ENCODE data around the gene PLEKHG2.

PLEKHG2 gene

DNA sequence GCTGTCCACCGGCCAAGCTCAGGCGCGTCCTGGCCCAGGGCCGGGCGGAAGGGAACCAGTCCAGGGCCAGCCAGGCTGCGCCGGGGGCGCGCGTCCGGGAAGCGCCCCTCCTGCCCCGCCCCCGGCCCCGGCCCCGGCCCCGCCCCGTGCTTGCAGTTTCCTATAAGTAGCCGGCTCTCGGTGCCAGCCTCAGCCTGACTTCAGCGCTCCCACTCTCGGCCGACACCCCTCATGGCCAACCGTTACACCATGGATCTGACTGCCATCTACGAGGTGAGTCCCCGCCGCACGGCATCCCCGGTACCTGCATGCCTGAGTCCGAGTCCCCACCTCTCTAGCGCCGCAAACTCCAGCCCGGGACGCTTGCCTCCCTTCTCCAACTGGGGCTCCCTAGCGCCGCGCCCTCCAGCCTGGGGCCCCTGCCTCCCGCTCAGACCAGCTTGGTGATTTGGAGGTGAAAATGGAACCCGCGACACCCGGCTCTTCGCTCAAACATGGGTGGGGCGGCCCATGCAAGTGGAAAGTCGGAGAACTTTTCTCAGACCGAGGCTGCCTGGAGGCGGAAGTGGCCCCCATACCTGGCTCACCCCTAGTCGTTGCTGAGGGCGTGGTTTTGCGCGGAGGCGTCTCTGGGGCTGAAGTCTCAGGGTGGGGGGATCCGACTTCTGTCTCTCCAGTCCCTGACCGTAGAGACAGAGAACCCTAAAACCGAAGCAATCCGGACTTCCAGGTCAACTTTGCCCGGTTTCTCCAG is 5.6 kb upstream of the PLEKHG2 start, which contains the start of gene ZFP36:
ZFP36 (plus strand) TSS at position 192 of the 754 bp plus-strand sequence; CDS start at position 250, 58 bp downstream.
- peak; percentile 71 to 91 (median 84) for DNase-seq

DNA sequence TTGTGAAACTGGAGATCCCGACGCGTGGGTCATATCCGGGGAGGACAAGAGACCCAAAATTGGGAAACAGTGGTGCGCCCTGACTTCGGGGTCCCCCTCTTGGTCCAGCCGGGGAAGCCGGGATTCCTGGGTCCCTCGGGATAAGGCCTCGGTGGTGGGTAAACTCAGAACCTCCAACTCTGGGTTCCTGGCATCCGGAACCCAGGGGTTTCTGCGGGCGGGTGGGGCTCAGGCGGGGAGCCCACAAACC is 5.1 kb upstream of the PLEKHG2 start:
- DNase-seq = no peak

- DNase-seq = peak; percentile 47 to 90 (median 60)
These were observed 4.6 kb upstream of the PLEKHG2 start for GRCh38 chr19:39407660-39408391.

- peak in 3 of 5 donors; percentile 31 to 47 (median 44) for DNase-seq
These were observed 3.9 kb upstream of the PLEKHG2 start for GRCh38 chr19:39408392-39409207.

DNA sequence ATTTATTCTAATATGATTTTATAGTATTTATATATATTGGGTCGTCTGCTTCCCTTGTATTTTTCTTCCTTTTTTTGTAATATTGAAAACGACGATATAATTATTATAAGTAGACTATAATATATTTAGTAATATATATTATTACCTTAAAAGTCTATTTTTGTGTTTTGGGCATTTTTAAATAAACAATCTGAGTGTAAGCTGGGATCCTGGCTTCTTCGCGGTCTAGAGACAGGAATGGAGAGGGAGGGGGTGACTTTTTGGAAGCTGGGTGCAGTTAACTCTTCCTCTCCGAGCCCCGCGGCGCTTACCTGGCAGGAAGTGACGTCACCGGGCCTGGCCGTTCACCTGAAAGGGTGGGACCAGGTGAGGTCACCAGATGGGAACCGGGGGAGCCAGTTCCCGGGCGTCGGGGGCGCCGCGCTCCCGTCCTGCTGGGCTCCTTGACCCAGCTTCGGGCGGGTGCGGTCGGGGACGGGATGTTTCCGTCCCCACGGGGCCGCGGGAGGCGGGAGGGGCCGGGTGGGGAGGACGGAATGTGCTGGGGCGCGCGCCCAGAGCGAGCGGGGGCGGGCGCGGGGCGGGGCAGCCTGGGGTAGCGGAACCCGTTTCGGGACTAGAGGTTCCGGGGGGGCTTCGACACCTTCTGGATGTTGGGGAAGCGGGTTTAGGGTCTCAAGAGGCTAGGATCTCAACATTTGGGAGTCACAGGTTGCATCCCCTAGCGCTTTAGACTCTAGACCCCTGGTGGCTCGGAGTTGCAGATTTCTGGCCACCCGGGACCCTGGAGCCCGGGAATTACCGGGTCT is 3.1 kb upstream of the PLEKHG2 start:
- peak; percentile 85 to 89 (median 86) for DNase-seq

DNA sequence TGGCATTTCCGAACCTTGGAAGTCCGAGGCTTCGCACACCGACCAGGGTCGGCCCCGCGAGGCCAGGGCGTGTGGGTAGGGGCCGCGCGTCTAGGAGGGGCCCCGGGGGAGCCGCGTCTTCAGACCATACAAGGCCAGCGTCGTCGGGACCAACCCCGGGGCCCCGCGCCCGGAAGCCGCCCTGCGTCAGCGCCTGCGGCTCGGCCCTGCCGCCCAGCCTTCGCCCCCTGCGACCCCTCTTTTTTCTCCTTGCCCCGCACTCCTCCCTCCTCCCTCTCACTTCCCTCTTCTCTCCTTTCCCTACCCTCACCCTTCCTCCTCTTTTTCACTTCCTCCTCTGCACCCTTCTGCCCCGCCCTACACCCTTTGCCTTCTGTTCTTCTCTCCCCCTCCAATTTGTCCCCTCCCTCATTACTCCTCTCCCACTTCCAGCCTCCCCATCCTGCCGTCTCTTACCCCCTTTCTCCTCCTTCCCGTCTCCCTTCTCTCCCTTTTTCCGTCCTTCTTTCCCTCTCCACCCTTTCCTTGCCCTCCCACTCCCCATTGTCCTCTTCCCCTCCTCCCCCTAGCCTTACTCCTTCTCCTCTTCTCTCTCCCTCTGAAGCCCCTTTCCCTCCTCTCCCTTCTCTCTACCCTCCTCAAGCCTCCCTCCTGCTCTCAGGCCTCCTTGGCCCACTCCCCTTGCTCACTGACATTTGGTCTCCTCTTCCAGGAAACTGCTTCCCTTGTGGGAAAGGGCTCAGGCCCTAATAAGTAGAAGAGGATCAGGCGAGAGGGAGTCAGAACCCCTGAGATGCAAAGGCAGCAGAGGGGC is 2.2 kb upstream of the PLEKHG2 start:
- DNase-seq = peak; percentile 61 to 82 (median 75)

GRCh38 chr19:39410831-39411080 is 1.7 kb upstream of the PLEKHG2 start:
- no peak for DNase-seq

DNA sequence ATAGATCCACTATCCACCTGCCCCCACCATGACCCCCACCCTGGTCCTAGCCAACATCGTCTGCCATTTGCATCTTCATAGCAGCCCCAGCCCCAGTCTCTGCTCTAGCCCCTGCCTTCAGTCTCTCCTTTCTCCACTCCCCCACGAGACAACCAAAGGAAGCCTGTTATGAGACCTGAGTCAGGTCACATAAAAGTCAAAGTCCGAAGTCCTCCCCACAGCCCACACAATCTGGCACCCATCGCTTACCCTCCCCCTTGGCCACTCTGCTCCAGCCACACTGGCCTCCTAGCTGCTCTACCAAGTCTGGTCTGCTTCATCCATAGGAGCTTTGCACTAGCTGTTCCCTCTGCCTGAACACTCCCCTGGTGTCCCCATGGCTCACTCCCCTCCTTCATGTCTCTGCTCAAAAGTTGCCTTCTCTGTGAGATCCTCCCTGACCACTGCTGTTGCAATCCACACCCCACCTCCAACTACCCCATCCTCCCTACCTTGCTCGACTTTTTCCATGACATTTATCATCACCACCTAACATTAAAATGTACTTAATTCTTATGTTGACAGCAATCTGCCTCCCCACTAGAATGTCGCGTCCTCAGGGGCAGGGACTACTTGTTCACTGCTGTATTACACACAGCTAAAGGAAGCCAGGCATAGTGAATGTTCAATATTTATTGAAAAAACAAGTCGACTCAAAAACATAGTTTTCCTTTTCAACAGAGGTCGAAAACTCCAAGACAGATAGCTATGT is 1.2 kb upstream of the PLEKHG2 start:
- DNase-seq = no peak

- peak; percentile 77 to 92 (median 87) for DNase-seq
These were observed 703 bp upstream of the PLEKHG2 start for GRCh38 chr19:39411832-39412099.

- no peak for DNase-seq
These were observed 400 bp downstream of the PLEKHG2 start for GRCh38 chr19:39412867-39413271.

GRCh38 chr19:39413272-39413910 is 922 bp downstream of the PLEKHG2 start:
- DNase-seq = peak in 2 of 5 donors; percentile 30 to 47

- DNase-seq = no peak
These were observed 1.6 kb downstream of the PLEKHG2 start for GRCh38 chr19:39413911-39414608.

DNA sequence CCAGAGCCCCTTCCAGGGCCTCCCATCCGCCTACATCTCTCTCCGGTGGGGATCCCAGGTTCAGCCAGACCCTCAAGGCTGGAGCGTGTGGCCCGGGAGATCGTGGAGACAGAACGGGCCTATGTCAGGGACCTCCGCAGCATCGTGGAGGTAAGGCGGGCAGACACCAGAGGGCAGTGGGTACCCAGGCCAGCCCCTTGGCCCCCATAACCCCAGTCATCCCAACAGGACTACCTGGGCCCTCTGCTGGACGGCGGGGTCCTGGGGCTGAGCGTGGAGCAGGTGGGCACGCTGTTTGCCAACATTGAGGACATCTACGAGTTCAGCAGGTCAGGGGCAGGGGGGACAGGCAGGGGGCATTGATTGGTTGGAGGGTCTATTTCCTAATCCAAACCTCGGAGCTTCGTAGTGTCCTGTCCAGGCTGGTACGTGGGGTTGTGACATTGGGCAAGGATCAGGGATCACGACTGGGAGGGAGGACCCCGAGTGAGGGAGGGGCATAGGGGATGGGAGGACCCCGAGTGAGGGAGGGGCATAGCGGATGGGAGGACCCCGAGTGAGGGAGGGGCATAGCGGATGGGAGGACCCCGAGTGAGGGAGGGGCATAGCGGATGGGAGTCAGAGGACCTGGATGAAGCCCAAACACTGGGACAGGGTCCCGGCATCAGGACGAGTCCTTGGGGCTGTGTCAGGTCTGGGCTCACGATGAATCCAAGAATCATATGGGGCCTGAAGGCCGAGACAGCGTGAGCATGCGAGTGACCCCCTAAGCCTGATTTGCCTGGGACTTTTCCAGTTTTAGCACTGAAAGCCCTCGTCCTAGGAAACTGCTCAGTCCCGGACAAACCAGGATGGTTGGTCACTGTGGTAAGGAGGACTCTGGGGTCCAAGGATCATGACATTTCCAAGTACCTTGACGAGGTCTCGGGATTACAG is 2.9 kb downstream of the PLEKHG2 start:
- no peak for DNase-seq

GRCh38 chr19:39416152-39417120 is 4.0 kb downstream of the PLEKHG2 start:
- DNase-seq = no peak

DNA sequence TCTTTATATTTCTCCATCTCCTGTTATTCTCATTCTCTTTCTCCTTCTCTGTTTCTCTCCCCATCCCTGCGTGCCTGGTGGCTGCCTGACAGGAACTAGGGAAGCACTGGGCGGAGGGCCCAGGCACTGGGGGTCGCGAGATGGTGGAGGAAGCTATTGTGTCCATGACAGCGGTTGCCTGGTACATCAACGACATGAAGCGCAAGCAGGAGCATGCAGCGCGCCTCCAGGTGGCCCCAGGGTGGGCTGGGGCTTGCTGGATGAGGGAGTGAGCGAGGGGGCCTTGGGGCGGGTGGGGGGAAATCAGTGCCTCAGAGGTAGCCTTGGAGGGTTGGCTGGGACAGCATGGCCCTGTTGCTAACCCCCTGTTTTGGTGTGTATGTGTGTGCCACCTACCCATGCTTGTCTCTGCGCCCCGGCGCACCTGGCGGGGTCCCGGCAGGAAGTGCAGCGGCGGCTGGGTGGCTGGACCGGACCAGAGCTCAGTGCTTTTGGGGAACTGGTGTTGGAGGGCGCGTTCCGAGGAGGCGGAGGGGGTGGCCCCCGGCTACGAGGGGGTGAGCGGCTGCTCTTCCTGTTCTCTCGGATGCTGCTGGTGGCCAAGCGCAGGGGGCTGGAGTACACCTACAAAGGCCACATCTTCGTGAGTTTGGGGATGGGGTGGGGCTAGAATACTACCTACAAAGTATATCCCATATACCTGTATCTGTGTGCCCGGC is 5.2 kb downstream of the PLEKHG2 start:
- DNase-seq = no peak

DNA sequence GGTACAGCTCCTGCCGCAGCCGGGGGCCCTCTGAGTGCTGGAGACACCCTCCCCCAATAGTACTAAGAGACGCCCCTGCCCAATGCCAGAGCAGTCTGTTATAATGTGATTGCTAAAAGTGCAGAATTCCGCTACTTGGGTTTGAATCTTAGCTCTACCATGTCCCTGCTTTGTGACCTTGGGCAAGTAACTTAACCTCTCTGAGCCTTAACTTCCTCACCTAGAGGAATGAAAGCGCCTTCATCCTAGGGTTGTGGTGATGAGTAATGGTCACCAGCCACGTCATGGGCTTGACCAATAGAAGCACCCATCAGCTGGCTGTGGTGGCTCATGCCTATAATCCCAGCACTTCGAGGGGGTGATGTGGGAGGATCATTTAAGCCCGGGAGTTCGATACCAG is 6.5 kb downstream of the PLEKHG2 start:
- no peak for DNase-seq

DNA sequence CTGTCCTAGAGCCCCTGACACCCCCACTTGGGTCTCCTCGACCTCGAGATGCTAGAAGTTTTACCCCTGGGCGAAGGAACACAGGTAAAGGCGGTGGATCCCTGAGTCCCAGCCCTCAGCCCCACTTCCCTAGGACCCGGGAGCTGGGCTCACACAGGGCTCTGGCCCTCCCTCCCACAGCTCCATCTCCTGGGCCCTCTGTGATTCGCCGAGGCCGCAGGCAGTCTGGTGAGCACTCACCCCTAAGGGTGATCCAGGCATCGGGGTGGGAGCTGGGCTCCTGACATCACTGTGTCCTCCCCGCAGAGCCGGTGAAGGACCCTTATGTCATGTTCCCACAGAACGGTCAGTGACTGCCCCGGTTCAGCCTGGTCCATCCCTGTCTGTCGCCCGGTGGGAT is 8.3 kb downstream of the PLEKHG2 start:
- no peak for DNase-seq
